Keratinocyte (primary cell): ENCODE measurements around the gene BRINP3. TPM values are rescaled to one million over a fixed set of nuclear protein-coding genes. Genes with fewer than 3 reads are reported as not detected.

Experiments used
- DNase-seq: peaks from one replicate; pipeline ENCODE4 v3.0.0-alpha.2; 2011; ENCODE audit warnings: low read depth, missing footprints, low spot score
- FAIRE-seq: peaks from 2 replicates; lab custom pipeline; 2011; peaks lifted over from hg19 to GRCh38; lab: Jason Lieb, UNC
- H2AFZ ChIP-seq: 2 replicates; pipeline ENCODE4 v1.6.0; 2012; ENCODE audit warnings: low read length, control low read depth, inconsistent platforms; ENCODE audit not compliant: control insufficient read depth
- H3K27ac ChIP-seq: 2 replicates; pipeline ENCODE4 v1.5.1; 2011; ENCODE audit warnings: low read length; ENCODE audit not compliant: control insufficient read depth, insufficient read depth
- H3K27me3 ChIP-seq: 3 replicates; pipeline ENCODE4 v1.6.0; 2011; ENCODE audit warnings: low read length; ENCODE audit not compliant: control insufficient read depth, insufficient read depth; ENCODE audit errors: extremely low read depth
- H3K36me3 ChIP-seq, 2 experiments: 2 replicates in 1 of 2; 3 replicates in 1 of 2; pipeline ENCODE4 v1.5.1; 2011; ENCODE audit warnings: low read length in 2 of 2, mild to moderate bottlenecking in 1 of 2; ENCODE audit not compliant: control insufficient read depth in 2 of 2, insufficient read depth in 2 of 2; ENCODE audit errors: extremely low read depth in 1 of 2
- H3K4me1 ChIP-seq: 3 replicates; pipeline ENCODE4 v1.5.1; 2011; ENCODE audit warnings: low read length; ENCODE audit not compliant: control insufficient read depth, insufficient read depth; ENCODE audit errors: extremely low read depth
- H3K4me2 ChIP-seq: 3 replicates; pipeline ENCODE4 v1.6.0; 2011; ENCODE audit warnings: low read depth, low read length; ENCODE audit not compliant: control insufficient read depth, insufficient read depth; ENCODE audit errors: extremely low read depth
- H3K4me3 ChIP-seq, 3 experiments: fragments of 200-600 bp in 1 of 3; sonication (generic) in 1 of 3; 2 replicates in 2 of 3; 3 replicates in 1 of 3; pipeline ENCODE4 v1.5.1; 2011 to 2016; ENCODE audit warnings: low read length in 3 of 3, mild to moderate bottlenecking in 3 of 3, control low read depth in 2 of 3, inconsistent platforms in 1 of 3, low read depth in 1 of 3, mixed read lengths in 1 of 3, mixed run types in 1 of 3, moderate library complexity in 1 of 3; ENCODE audit not compliant: control insufficient read depth in 2 of 3, insufficient read depth in 2 of 3; ENCODE audit errors: extremely low read depth in 1 of 3
- H3K79me2 ChIP-seq: 2 replicates; pipeline ENCODE4 v1.6.0; 2012; ENCODE audit warnings: low read length; ENCODE audit not compliant: control insufficient read depth, insufficient read depth
- H3K9ac ChIP-seq: 3 replicates; pipeline ENCODE4 v1.6.0; 2011; ENCODE audit warnings: low read length; ENCODE audit not compliant: control insufficient read depth, insufficient read depth; ENCODE audit errors: extremely low read depth
- H3K9me1 ChIP-seq: 3 replicates; pipeline ENCODE4 v1.6.0; 2011; ENCODE audit warnings: low read length; ENCODE audit not compliant: control insufficient read depth, insufficient read depth; ENCODE audit errors: extremely low read depth
- H3K9me3 ChIP-seq: 2 replicates; pipeline ENCODE4 v1.5.1; 2012; ENCODE audit warnings: low read depth, low read length; ENCODE audit not compliant: control insufficient read depth
- H4K20me1 ChIP-seq: 3 replicates; pipeline ENCODE4 v1.6.0; 2011; ENCODE audit warnings: low read length; ENCODE audit not compliant: control insufficient read depth, insufficient read depth; ENCODE audit errors: extremely low read depth
- CTCF ChIP-seq, 3 experiments: IDR thresholded peaks in 1 of 3; conservative IDR thresholded peaks in 1 of 3; optimal IDR thresholded peaks in 1 of 3; 2 replicates in 2 of 3; 3 replicates in 1 of 3; pipeline versions ENCODE3 to v1.5.1; 2011; ENCODE audit warnings: low read length in 3 of 3, mild to moderate bottlenecking in 3 of 3, moderate library complexity in 2 of 3, control low read depth in 1 of 3, inconsistent platforms in 1 of 3; ENCODE audit not compliant: insufficient read depth in 2 of 3; ENCODE audit errors: extremely low read depth in 1 of 3
- EZH2 ChIP-seq: IDR thresholded peaks from one replicate; pipeline ENCODE4 v1.6.1; 2012; ENCODE audit warnings: inconsistent platforms, mild to moderate bottlenecking, low read length, moderate library complexity
- dilution Hi-C: fragments of 300-500 bp; cut with MboI; formaldehyde crosslinking; loops from one replicate; pipeline ENCODE4 v1.7.0; 2020; ENCODE audit warnings: low sequenced_read_pairs; ENCODE audit not compliant: extremely low pct_ligation_motif_present
- polyA plus RNA-seq, 5 experiments: library from polyadenylated mRNA; depleted of rRNA in 3 of 5; stranded (reverse) in 3 of 5; stranded (forward) in 1 of 5; unstranded in 1 of 5; fragments of >200 nt; gene quantifications; 1 replicate in 1 of 5; 2 replicates in 3 of 5; 3 replicates in 1 of 5; pipeline versions ENCODE4 v1.2.1 to v1.2.3, GENCODE V29; 2011 to 2012; ENCODE audit warnings: missing spikeins in 2 of 5, low read depth in 1 of 5, low replicate concordance in 1 of 5

The BRINP3 gene
- polyA plus RNA-seq, 1 donor (not counting 4 experiments of a cell fraction or from before 2014, with no cell fraction given): not detected

- no peak overlapping the region for H3K27ac ChIP-seq
- TF ChIP-seq EZH2 (no peak), CTCF (optimal IDR thresholded peaks at IDR 0.05 in 1 of 3, IDR thresholded peaks at IDR 0.05 in 1 of 3, conservative IDR thresholded peaks at IDR 0.05 in 1 of 3; ENCODE audit: extremely low read depth in 1 of 3, insufficient read depth in 2 of 3, low read length in 3 of 3) (no peak)
- no peaks in the 10 kb centered on the region for H3K9me1 ChIP-seq
- FAIRE-seq (no peak), DNase-seq (no peak)
- no peak overlapping the region for H3K9ac ChIP-seq
- H3K79me2 ChIP-seq: no peaks in the 10 kb centered on the region
- H3K27me3 ChIP-seq: peaks cover 25% of the 10 kb centered on the region
- no peak overlapping the region for H3K4me3 ChIP-seq
- H3K4me2 ChIP-seq: no peak overlapping the region
- dilution Hi-C loops: no loop called here
- H4K20me1 ChIP-seq: no peaks in the 10 kb centered on the region
- H3K4me1 ChIP-seq: no peaks in the 10 kb centered on the region
- H3K9me3 ChIP-seq: no peaks in the 10 kb centered on the region
- H3K36me3 ChIP-seq: no peaks in the 10 kb centered on the region
- no peak overlapping the region for H2AFZ ChIP-seq
Measured at GRCh38 chr1:190472494-190472893, 5.2 kb downstream of the BRINP3 start.

- Histone ChIP-seq H3K27ac (no peak overlapping the region), H3K4me1 (no peaks in the 10 kb centered on the region), H3K9me3 (no peaks in the 10 kb centered on the region), H3K9ac (no peak overlapping the region), H3K9me1 (no peaks in the 10 kb centered on the region), H3K4me3 (no peak overlapping the region), H3K4me2 (no peak overlapping the region), H2AFZ (no peak overlapping the region), H4K20me1 (no peaks in the 10 kb centered on the region), H3K79me2 (no peaks in the 10 kb centered on the region), H3K27me3 (peaks cover 22% of the 10 kb centered on the region), H3K36me3 (no peaks in the 10 kb centered on the region)
- no peak for TF ChIP-seq CTCF (optimal IDR thresholded peaks at IDR 0.05 in 1 of 3, IDR thresholded peaks at IDR 0.05 in 1 of 3, conservative IDR thresholded peaks at IDR 0.05 in 1 of 3; ENCODE audit: extremely low read depth in 1 of 3, insufficient read depth in 2 of 3, low read length in 3 of 3)
- no peak for TF ChIP-seq EZH2
- DNase-seq: no peak
- dilution Hi-C loops: no loop called here
- FAIRE-seq: no peak
Measured at GRCh38 chr1:190472042-190472441, 5.6 kb downstream of the BRINP3 start.
